Mucosa of rectum (tissue), 2 donors: ENCODE results near the gene BTG2.
A peak's percentile ranks its signal among the peaks of the same experiment; 100 is the strongest.

Experiments
- H3K27ac ChIP-seq, 2 donors: one replicate each; pipeline ENCODE4 v1.7.0; 2013; ENCODE audit warnings: inconsistent platforms in 2 of 2, low read depth in 2 of 2, low read length in 2 of 2
- H3K27me3 ChIP-seq, 2 donors: one replicate each; pipeline ENCODE4 v1.7.0; 2013; ENCODE audit warnings: low read length in 2 of 2; ENCODE audit not compliant: control insufficient read depth in 2 of 2, insufficient read depth in 2 of 2
- H3K36me3 ChIP-seq, 2 donors: one replicate each; pipeline ENCODE4 v1.7.0; 2013; ENCODE audit warnings: low read length in 2 of 2; ENCODE audit not compliant: control insufficient read depth in 2 of 2, insufficient read depth in 2 of 2
- H3K4me1 ChIP-seq, 2 donors: one replicate each; pipeline ENCODE4 v1.7.0; 2013; ENCODE audit warnings: low read length in 2 of 2, mild to moderate bottlenecking in 1 of 2; ENCODE audit not compliant: control insufficient read depth in 2 of 2, insufficient read depth in 2 of 2
- H3K4me3 ChIP-seq, 2 donors: one replicate each; pipeline ENCODE4 v1.7.0; 2013; ENCODE audit warnings: low read length in 2 of 2
- H3K9ac ChIP-seq, 2 donors: one replicate each; pipeline ENCODE4 v1.7.0; 2013; ENCODE audit warnings: low read length in 2 of 2, low read depth in 1 of 2, mild to moderate bottlenecking in 1 of 2
- H3K9me3 ChIP-seq, 2 donors: one replicate each; pipeline ENCODE4 v1.7.0; 2013; ENCODE audit warnings: low read length in 2 of 2; ENCODE audit not compliant: control insufficient read depth in 2 of 2
- donor health status: healthy.
- donor health status: Normal muscosa, but diverticular disease.

Gene BTG2

DNA sequence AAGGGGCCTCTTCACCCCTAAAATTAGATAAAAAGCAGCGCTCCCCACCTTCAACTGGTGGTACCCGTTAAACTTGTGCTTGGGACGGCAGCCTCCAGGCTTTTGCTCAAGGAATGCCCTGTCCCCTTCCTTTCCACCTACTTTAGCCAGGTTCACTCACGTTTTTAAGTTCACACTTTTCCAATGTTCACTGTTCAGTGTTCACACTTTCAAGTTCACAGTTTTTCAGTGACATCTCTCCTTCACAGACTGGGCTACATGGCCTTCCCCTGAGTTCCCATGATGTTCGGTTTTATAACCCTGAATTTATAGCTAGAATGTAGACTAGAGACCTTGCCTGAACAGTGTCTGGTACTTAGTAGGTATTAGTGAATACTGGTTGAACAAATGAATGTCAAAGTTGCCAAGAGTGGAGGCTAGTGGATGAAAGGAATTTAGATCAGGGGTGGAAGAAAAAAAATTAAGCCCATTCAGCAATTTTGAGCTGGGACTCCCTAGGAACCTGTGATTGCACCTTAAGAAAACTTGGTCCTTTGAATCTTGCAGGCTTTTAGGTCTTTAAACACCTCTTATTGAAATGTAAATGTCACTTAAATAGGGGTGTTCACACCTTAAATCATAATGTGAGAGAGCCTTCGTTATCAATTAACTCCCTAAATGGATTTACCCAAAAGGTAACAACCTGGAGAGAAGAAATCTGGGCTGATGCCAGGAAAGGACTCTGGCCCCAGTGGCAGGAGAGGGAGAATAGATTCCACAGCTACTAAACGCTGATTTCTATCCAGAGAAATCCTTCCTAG lies 12.3 kb downstream of the BTG2 start:
- peaks cover 52 to 57% of the 10 kb centered on the region in 2 donors for H3K4me1 ChIP-seq
- no peak overlapping the region for H3K4me3 ChIP-seq
- no peaks in the 10 kb centered on the region for H3K27me3 ChIP-seq
- H3K9me3 ChIP-seq, result no peaks in the 10 kb centered on the region
- no peaks in the 10 kb centered on the region for H3K36me3 ChIP-seq
- peak overlapping the region; percentile 8 to 14 for H3K9ac ChIP-seq
- H3K27ac ChIP-seq, result peak overlapping the region; percentile 73 to 85

DNA sequence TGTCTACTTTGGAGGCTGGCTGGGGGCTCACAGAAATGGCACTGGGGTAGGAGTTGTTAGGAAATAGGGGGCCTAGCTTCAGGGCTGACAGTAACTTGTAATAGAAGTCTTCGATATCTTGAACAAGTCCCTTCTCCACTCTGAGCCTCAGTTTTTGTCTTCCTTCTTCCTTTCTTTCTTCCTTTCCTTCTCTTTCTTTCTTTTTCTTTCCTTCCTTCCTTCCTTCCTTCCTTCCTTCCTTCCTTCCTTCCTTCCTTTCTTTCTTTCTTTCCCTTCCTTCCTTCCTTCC lies 12.9 kb downstream of the BTG2 start:
- H3K27ac ChIP-seq, result peak overlapping the region; percentile 73 to 85

DNA sequence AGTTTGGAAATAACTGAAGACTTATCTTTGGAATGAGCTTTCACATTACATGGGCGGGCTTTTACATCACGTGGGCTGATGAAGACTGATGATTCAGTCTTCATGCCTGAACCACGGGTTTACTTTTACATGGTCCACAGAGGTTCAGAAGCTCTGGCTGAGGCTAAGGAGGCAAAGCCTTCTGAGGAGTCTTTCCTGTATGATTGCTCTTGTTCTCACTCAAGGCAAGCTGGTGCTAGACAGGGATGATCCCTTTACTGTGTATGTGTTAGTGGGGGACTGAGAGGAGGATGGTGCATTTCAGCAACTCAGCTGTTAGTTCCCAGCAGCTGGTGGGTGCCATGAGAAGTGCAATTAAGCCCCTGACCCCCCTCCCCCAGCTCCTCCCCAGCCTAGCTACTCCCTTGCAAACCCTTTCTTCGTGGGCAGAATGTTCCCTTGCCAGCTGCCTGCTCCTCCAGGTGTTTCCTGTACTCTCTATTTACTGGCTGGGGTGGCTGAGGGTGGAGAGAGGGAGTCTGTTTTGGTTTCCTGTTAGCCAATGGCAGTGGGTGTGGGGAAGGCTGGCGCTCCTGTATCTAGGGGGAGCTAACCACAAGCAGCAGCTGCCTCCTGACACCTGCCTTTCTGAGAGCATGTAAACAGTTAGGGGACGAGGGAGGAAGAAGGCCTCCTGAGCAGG lies 15.4 kb downstream of the BTG2 start:
- Histone ChIP-seq H3K9me3 (no peaks in the 10 kb centered on the region), H3K9ac (peak overlapping the region; percentile 17 to 49), H3K4me1 (peaks cover 79 to 88% of the 10 kb centered on the region in 2 donors), H3K4me3 (peak overlapping the region in 1 of 2 donors; percentile 20), H3K36me3 (no peaks in the 10 kb centered on the region), H3K27ac (peak overlapping the region; percentile 93 to 99), H3K27me3 (no peaks in the 10 kb centered on the region)

More for the DNA sequence above, 12.9 kb downstream of the BTG2 start:
- H3K4me3 ChIP-seq, result no peak overlapping the region
- no peaks in the 10 kb centered on the region for H3K27me3 ChIP-seq
- peak overlapping the region; percentile 0 to 14 for H3K9ac ChIP-seq
- no peaks in the 10 kb centered on the region for H3K36me3 ChIP-seq
- H3K4me1 ChIP-seq, result peaks cover 58 to 63% of the 10 kb centered on the region in 2 donors
- H3K9me3 ChIP-seq, result no peaks in the 10 kb centered on the region

DNA sequence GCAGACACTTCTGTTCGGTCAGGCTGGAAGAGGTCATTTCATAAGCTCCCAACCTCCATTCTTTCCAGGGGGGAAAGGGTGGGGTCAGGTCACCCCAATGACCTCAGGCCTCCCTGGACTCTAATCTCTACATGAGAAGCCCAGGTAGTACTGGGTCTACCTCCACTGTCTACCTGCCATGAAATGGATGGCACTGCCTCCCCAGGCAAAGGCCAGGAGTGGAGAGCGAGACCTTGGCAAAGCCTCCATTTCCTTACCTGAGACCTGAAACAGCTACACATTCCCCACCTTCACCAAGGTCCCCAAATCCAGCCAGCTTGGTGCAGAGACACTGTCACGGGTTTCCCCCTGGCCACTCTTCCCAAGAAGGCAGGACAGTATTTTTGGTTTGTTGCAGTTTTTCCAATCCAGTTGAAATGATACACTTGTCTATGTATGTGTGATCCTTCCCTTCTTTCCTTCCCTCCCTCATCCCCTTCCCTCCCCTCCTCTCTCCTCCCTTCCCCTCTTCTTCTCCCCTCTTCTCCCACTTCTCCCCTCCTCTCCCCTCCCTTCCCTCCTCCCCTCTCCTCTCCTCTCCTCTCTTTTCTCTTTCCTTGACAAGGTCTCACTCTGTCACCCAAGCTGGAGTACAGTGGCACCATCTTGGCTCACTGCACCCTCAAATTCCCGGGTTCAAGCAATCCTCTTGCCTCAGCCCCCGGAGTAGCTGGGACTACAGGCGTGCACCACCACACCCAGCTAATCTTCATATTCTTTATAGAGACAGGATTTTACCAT lies 16.1 kb downstream of the BTG2 start:
- H3K4me3 ChIP-seq, result no peak overlapping the region
- H3K36me3 ChIP-seq, result no peaks in the 10 kb centered on the region
- peaks cover 80 to 91% of the 10 kb centered on the region in 2 donors for H3K4me1 ChIP-seq
- H3K27me3 ChIP-seq, result no peaks in the 10 kb centered on the region
- no peaks in the 10 kb centered on the region for H3K9me3 ChIP-seq
- H3K27ac ChIP-seq, result peak overlapping the region; percentile 93 to 99
- H3K9ac ChIP-seq, result peak overlapping the region in 1 of 2 donors; percentile 49

DNA sequence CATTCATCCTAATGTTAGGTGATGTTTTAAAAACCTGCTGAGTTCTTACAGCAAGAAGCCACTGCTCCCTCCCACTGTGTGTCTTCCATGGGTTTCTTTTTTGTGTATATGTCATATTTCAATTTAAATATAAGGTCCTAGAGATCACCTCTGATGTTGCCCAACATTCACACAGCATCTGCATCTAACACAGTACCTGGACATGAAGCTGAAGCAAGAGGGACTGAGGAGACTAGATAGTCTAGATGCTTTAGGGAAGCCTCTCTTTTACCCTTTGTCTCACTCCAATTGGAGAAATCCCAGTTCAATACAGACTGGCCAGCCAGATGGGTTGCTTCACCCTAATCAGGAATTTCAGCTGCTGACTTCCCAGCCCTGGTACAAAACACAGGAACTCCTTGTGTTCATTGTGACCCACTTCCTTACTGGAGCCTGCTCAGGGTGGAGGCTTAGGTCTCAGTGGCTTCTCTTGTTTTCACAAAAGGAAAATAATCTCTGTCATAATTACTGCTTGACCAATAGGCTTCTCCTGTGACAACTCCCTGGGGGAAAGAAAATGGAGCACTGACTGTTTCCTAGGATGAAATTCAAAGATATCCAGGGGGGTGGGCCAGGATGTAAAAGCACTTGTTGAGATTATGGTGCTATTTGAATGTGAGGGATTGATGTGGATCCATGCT lies 17.3 kb downstream of the BTG2 start:
- Histone ChIP-seq H3K9ac (peak overlapping the region; percentile 1 to 8), H3K4me3 (no peak overlapping the region), H3K4me1 (peaks cover 79 to 87% of the 10 kb centered on the region in 2 donors), H3K36me3 (no peaks in the 10 kb centered on the region), H3K9me3 (no peaks in the 10 kb centered on the region), H3K27ac (peak overlapping the region; percentile 93 to 99), H3K27me3 (no peaks in the 10 kb centered on the region)

DNA sequence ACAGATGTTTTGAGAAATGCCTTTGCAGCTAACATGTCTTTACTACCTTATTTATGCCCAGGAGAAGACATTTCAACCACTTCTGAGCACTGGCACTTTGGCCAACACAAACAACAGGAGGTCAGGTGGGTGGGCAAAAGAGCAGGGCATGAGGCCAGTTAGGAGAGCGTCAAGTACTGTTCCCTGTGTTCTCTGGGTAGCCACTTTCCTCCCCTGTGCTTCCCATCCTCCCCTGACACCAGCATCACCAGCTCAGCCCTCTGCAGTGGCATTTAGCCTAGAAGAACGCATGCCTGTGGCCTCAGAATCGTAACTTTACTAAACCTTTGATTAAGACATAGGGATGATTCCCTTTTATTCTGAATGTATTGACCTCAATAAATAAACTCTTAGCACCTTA lies 18.3 kb downstream of the BTG2 start:
- Histone ChIP-seq H3K9ac (peak overlapping the region; percentile 1 to 37), H3K36me3 (no peaks in the 10 kb centered on the region), H3K4me1 (peaks cover 86 to 91% of the 10 kb centered on the region in 2 donors), H3K4me3 (no peak overlapping the region), H3K27ac (peak overlapping the region; percentile 93 to 99), H3K27me3 (no peaks in the 10 kb centered on the region), H3K9me3 (no peaks in the 10 kb centered on the region)

DNA sequence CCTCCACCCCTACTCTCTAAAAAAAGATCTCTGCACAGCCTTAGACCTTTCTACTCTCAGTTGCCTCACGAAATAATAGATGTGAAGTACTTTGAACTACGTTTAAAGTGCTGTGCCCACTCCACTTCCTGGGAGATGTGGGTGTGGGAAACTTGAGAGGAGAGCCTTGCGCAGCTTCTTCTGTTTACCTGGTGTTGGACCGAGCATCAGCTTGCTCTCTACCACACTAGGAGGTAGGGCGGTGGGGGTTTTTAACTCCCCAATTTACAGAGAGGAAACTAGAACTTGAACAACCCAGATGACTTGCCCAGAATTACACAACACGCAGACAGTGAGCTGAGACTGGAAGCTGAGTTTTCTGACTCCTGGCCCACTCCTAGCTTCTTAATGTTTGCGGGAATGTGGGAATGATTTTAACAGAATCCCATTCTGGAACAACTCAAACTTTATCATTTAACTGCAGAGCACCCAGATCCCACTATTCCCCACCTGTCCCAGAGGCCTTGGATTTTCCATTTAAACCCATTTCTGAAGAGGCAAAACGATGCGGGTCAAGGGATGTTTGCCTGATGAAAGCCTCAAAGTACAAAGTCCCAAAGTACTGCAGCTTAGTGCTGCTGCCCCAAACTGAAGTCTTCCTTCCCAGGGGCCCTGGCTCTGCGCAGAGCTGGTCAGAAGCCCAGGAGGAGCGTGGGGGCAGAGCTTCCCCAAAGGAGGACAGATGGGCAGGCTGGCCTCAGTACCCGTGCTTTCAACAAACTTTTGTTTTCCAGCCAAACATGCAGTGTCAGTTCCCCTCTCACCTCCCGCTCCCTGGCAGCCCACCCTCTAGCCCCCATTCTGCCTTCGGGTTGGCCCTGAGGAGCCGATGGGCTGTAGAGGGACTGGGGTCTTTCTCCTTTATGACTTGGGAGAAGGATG lies 19.0 kb downstream of the BTG2 start:
- H3K27ac ChIP-seq, result peak overlapping the region; percentile 93 to 99
- H3K36me3 ChIP-seq, result no peaks in the 10 kb centered on the region
- peaks cover 86 to 93% of the 10 kb centered on the region in 2 donors for H3K4me1 ChIP-seq
- H3K9ac ChIP-seq, result peak overlapping the region; percentile 52 to 59
- peak overlapping the region; percentile 0 to 18 for H3K4me3 ChIP-seq
- no peaks in the 10 kb centered on the region for H3K27me3 ChIP-seq
- H3K9me3 ChIP-seq, result no peaks in the 10 kb centered on the region

DNA sequence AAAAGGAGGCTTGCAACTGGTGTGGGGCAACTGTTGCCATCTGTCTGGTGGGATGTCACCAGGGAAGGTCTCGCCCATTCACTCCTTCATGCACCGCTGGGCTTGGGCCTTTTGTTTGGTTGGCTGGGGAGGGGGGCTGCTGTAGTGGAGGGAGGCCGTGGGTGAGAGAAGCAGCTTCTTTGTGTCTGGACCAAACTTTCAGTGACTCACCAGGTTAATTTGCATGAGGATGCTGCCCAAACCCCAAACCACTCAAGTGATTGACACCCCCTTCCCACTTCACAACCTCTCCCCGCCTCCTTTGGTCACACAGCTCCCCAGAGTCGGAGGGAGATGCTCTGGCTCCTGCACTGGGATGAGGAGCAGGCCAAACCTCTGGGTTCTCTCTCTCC lies 19.7 kb downstream of the BTG2 start:
- Histone ChIP-seq H3K9ac (peak overlapping the region; percentile 52 to 59), H3K4me3 (peak overlapping the region; percentile 18 to 39), H3K4me1 (peaks cover 80 to 91% of the 10 kb centered on the region in 2 donors), H3K36me3 (no peaks in the 10 kb centered on the region), H3K27ac (peak overlapping the region; percentile 93 to 99), H3K27me3 (no peaks in the 10 kb centered on the region), H3K9me3 (no peaks in the 10 kb centered on the region)
